ENCODE data around the gene XRCC4. TPM values are rescaled to one million over a fixed set of nuclear protein-coding genes. Genes with fewer than 3 reads are reported as not detected.

Gene XRCC4
- total and polyA plus RNA-seq, 2 of the 8 experiments (the other 6 are each of a cell fraction or from before 2014, with no cell fraction given): 3.0 to 8.3 TPM

DNA sequence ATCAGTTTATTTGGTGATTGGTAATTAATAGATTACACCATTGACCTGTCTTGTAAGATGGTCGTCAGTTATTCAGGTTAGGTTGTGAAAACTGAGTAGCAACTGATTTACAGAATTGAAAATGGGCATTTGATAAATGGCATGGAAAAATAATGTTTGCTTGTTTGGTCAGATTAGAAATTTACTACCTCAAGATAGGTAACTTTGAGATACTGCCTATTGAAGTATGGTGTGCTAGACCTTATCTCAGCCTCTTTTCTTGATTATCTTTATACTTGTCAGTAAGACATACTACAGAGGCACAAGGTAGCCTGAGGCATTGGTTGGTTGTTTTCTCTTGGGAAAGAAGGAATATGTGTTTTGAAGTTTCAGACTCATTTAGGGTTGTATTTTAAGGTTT, 174.5 kb downstream of the XRCC4 start:
- no peak overlapping the region for H3K23ac ChIP-seq (ENCODE audit: insufficient read length)
- H3K18ac ChIP-seq (ENCODE audit: extremely low read depth, low read length): no peak overlapping the region
- H3K27ac ChIP-seq (ENCODE audit: low read depth, low read length): no peak overlapping the region
- H2AFZ ChIP-seq (ENCODE audit: low read length): no peak overlapping the region
- H2BK120ac ChIP-seq (replicated peaks; ENCODE audit: low read depth, low read length): no peak overlapping the region
- H3K14ac ChIP-seq (ENCODE audit: insufficient read length): no peak overlapping the region
- H3K4ac ChIP-seq (replicated peaks; ENCODE audit: insufficient read length, low read depth, low read length): no peak overlapping the region
- no peak for DNase-seq (ENCODE audit: low read depth in 1 of 2, low spot score in 2 of 2)
- H3K4me2 ChIP-seq (ENCODE audit: insufficient read depth in 1 of 2, low read depth in 2 of 2, low read length in 2 of 2): no peak overlapping the region
- no peak overlapping the region for H3K4me3 ChIP-seq (ENCODE audit: extremely low read depth in 1 of 4, insufficient read depth in 2 of 4, low read depth in 3 of 4, low read length in 4 of 4)
- H2BK20ac ChIP-seq (ENCODE audit: low read length): no peak overlapping the region
- H4K5ac ChIP-seq (ENCODE audit: insufficient read length, low read depth, low read length): no peak overlapping the region
- WGBS, 2 experiments (ENCODE audit: extremely low coverage in 1 of 2, insufficient coverage in 1 of 2, insufficient read length in 1 of 2, insufficient replicate concordance in 2 of 2, low coverage in 1 of 2, low lambda C conversion rate in 2 of 2, missing lambda C conversion rate in 1 of 2): 86% methylated on average over 1 of the region's 1 CpG; no CpG with 5 or more reads in 1 of the 2 experiments
- H2BK15ac ChIP-seq (ENCODE audit: low read length): no peak overlapping the region
- no peaks in the 10 kb centered on the region for H3K27me3 ChIP-seq (replicated peaks in 1 of 4; ENCODE audit: control insufficient read depth in 3 of 4, extremely low read depth in 1 of 4, insufficient read depth in 3 of 4, low read length in 3 of 4)
- CTCF ChIA-PET (ENCODE audit: partially characterized antibody): no interaction called here
- no peak overlapping the region for H2AK5ac ChIP-seq (ENCODE audit: low read depth, low read length)
- no peaks in the 10 kb centered on the region for H3K36me3 ChIP-seq (ENCODE audit: control insufficient read depth in 2 of 4, insufficient read depth in 4 of 4, low read length in 3 of 4)
- H3K79me2 ChIP-seq (ENCODE audit: control insufficient read depth in 1 of 2, insufficient read depth in 2 of 2, low read length in 2 of 2): no peaks in the 10 kb centered on the region
- POLR2A ChIA-PET (ENCODE audit: partially characterized antibody): no interaction called here
- H3K9ac ChIP-seq (replicated peaks in 1 of 4; ENCODE audit: extremely low read depth in 1 of 4, low read depth in 3 of 4, low read length in 3 of 4): no peak overlapping the region
- no peaks in the 10 kb centered on the region for H3K79me1 ChIP-seq (ENCODE audit: low read depth, low read length)
- no peak overlapping the region for H2BK5ac ChIP-seq (ENCODE audit: low read depth, low read length)
- H4K8ac ChIP-seq (ENCODE audit: extremely low read depth, insufficient read depth, low read length): no peak overlapping the region
- TF ChIP-seq BACH1 (IDR thresholded peaks at IDR 0.05; ENCODE audit: low read length): no peak
- TF ChIP-seq, protein P1, sequence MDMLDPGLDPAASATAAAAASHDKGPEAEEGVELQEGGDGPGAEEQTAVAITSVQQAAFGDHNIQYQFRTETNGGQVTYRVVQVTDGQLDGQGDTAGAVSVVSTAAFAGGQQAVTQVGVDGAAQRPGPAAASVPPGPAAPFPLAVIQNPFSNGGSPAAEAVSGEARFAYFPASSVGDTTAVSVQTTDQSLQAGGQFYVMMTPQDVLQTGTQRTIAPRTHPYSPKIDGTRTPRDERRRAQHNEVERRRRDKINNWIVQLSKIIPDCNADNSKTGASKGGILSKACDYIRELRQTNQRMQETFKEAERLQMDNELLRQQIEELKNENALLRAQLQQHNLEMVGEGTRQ (IDR thresholded peaks at IDR 0.05; ENCODE audit: low read length): no peak
- H4K20me1 ChIP-seq (replicated peaks in 1 of 2; ENCODE audit: control insufficient read depth in 1 of 2, insufficient read depth in 2 of 2, low read length in 2 of 2): no peaks in the 10 kb centered on the region
- no peak overlapping the region for H2BK12ac ChIP-seq (ENCODE audit: low read depth, low read length)
- no peak overlapping the region for H4K91ac ChIP-seq (replicated peaks; ENCODE audit: insufficient read length, low read length)
- H3K4me1 ChIP-seq (replicated peaks in 1 of 4; ENCODE audit: control insufficient read depth in 3 of 4, insufficient read depth in 4 of 4, low read length in 3 of 4): no peaks in the 10 kb centered on the region; a peak in 1 of 7 replicates
- no peak for FAIRE-seq
- H3K56ac ChIP-seq (replicated peaks; ENCODE audit: insufficient read length, low read depth, low read length): no peak overlapping the region
- no peaks in the 10 kb centered on the region for H3K9me3 ChIP-seq (ENCODE audit: insufficient read depth in 2 of 2, low read depth in 1 of 2, low read length in 1 of 2)
- H3K23me2 ChIP-seq (ENCODE audit: low read depth, low read length): no peaks in the 10 kb centered on the region
